NCI-H748 (cell line): ENCODE measurements around the gene PEX3.
"Not testable (repeated sequence)": the region's sequence is repeated elsewhere in the genome, so short reads cannot be mapped to it uniquely, and the experiment has no call there.

Experiments
- DNase-seq: peaks from one replicate; lab custom pipeline; 2025; ENCODE audit not compliant: unreplicated experiment; lab: John Stamatoyannopoulos, UW

The PEX3 gene

GRCh38 chr6:143443096-143443495 is 7.5 kb upstream of the PEX3 start:
- DNase-seq, result no peak

- DNase-seq, result not testable (repeated sequence)
Measured at GRCh38 chr6:143447865-143448264, 2.7 kb upstream of the PEX3 start.

- DNase-seq, result no peak
Measured at GRCh38 chr6:143449082-143449713, 1.4 kb upstream of the PEX3 start.

- DNase-seq, result peak; percentile 50
Measured at GRCh38 chr6:143449714-143450452, 722 bp upstream of the PEX3 start.

GRCh38 chr6:143451531-143451930 is 926 bp downstream of the PEX3 start:
- DNase-seq, result no peak

- no peak for DNase-seq
Measured at GRCh38 chr6:143457563-143458359, 7.2 kb downstream of the PEX3 start.

- no peak for DNase-seq
Measured at GRCh38 chr6:143465546-143465945, 14.9 kb downstream of the PEX3 start.

GRCh38 chr6:143468026-143468425 is 17.4 kb downstream of the PEX3 start:
- no peak for DNase-seq

GRCh38 chr6:143468823-143469222 is 18.2 kb downstream of the PEX3 start:
- not testable (repeated sequence) for DNase-seq

GRCh38 chr6:143471822-143472221 is 21.2 kb downstream of the PEX3 start:
- DNase-seq, result no peak

GRCh38 chr6:143476545-143476944 is 25.9 kb downstream of the PEX3 start:
- no peak for DNase-seq

- no peak for DNase-seq
Measured at GRCh38 chr6:143478479-143479062, 28.0 kb downstream of the PEX3 start.

- no peak for DNase-seq
Measured at GRCh38 chr6:143482593-143482992, 32.0 kb downstream of the PEX3 start.

GRCh38 chr6:143485967-143486366 is 35.4 kb downstream of the PEX3 start:
- DNase-seq, result no peak

GRCh38 chr6:143486752-143487151 is 36.1 kb downstream of the PEX3 start:
- DNase-seq, result no peak

GRCh38 chr6:143490244-143490643 is 39.6 kb downstream of the PEX3 start:
- no peak for DNase-seq

GRCh38 chr6:143490775-143491174 is 40.2 kb downstream of the PEX3 start:
- DNase-seq, result no peak

GRCh38 chr6:143496974-143497373 is 46.4 kb downstream of the PEX3 start:
- DNase-seq, result no peak

GRCh38 chr6:143498428-143498827 is 47.8 kb downstream of the PEX3 start:
- DNase-seq, result no peak

GRCh38 chr6:143501851-143502250 is 51.2 kb downstream of the PEX3 start:
- no peak for DNase-seq

GRCh38 chr6:143504369-143504768 is 53.8 kb downstream of the PEX3 start:
- no peak for DNase-seq

- DNase-seq, result no peak
Measured at GRCh38 chr6:143505111-143505510, 54.5 kb downstream of the PEX3 start.
